Measurements from ENCODE around the gene PLPPR4. TPM values are rescaled to one million over a fixed set of nuclear protein-coding genes. Genes with fewer than 3 reads are reported as not detected.

PLPPR4 gene
- total and polyA plus RNA-seq, 4 donors = 0.02 to 0.61 (median 0.19) TPM

GRCh38 chr1:99240621-99241020 lies 23.7 kb upstream of the PLPPR4 start:
- TF ChIP-seq RXRA (IDR thresholded peaks at IDR 0.05) (no peak), HNF4A (conservative IDR thresholded peaks at IDR 0.05) (no peak), TAF1 (conservative IDR thresholded peaks at IDR 0.05) (no peak)
- no peaks in the 10 kb centered on the region for H3K9me3 ChIP-seq (ENCODE audit: control insufficient read depth in 4 of 4, low read length in 3 of 4)
- no peak for DNase-seq (ENCODE audit: low spot score)
- H3K4me3 ChIP-seq (ENCODE audit: low read depth in 1 of 3, low read length in 3 of 3) = no peak overlapping the region
- no peak overlapping the region for H3K9ac ChIP-seq (ENCODE audit: low read depth in 1 of 2, low read length in 2 of 2)
- 93% methylated on average over 2 of the region's 2 CpGs for WGBS
- H3K4me1 ChIP-seq (ENCODE audit: control insufficient read depth in 4 of 4, insufficient read depth in 4 of 4, low read length in 3 of 4) = no peaks in the 10 kb centered on the region
- no peaks in the 10 kb centered on the region for H3K36me3 ChIP-seq (ENCODE audit: control insufficient read depth in 4 of 4, insufficient read depth in 3 of 4, low read depth in 1 of 4, low read length in 3 of 4)
- no peak overlapping the region for H3K27ac ChIP-seq (ENCODE audit: low read depth in 1 of 2, low read length in 2 of 2)
- no peaks in the 10 kb centered on the region for H3K27me3 ChIP-seq (ENCODE audit: control insufficient read depth in 4 of 4, insufficient read depth in 4 of 4, low read length in 3 of 4)

GRCh38 chr1:99246152-99246551 lies 18.1 kb upstream of the PLPPR4 start:
- no peaks in the 10 kb centered on the region for H3K4me1 ChIP-seq (ENCODE audit: control insufficient read depth in 4 of 4, insufficient read depth in 4 of 4, low read length in 3 of 4)
- no peak for TF ChIP-seq SP1 (IDR thresholded peaks at IDR 0.05)
- TF ChIP-seq NR2F2 (IDR thresholded peaks at IDR 0.05) = no peak
- no peak for TF ChIP-seq REST (IDR thresholded peaks at IDR 0.05)
- no peak for TF ChIP-seq ATF3 (IDR thresholded peaks at IDR 0.05)
- TF ChIP-seq EGR1 (IDR thresholded peaks at IDR 0.05; ENCODE audit: low read depth in 2 of 2) = no peak
- no peak for TF ChIP-seq GABPA (IDR thresholded peaks at IDR 0.05 in 1 of 2, conservative IDR thresholded peaks at IDR 0.05 in 1 of 2)
- TF ChIP-seq YY1 (IDR thresholded peaks at IDR 0.05) = no peak
- TF ChIP-seq RXRA (IDR thresholded peaks at IDR 0.05) = no peak
- no peak for TF ChIP-seq ZBTB33 (IDR thresholded peaks at IDR 0.05)
- TF ChIP-seq TAF1 (conservative IDR thresholded peaks at IDR 0.05) = no peak
- no peak for TF ChIP-seq HNF4A (conservative IDR thresholded peaks at IDR 0.05)
- TF ChIP-seq CTCF (IDR thresholded peaks at IDR 0.05; ENCODE audit: low read depth, low read length, missing input control) = no peak
- TF ChIP-seq HNF4G (IDR thresholded peaks at IDR 0.05) = no peak
- no peak for TF ChIP-seq MAX (IDR thresholded peaks at IDR 0.05)
- no peak for TF ChIP-seq JUND (IDR thresholded peaks at IDR 0.05)
- TF ChIP-seq RAD21 (IDR thresholded peaks at IDR 0.05) = no peak
- TF ChIP-seq FOXA1 (IDR thresholded peaks at IDR 0.05) = no peak
- TF ChIP-seq FOXA2 (IDR thresholded peaks at IDR 0.05) = no peak
- 93% methylated on average over 3 of the region's 3 CpGs for WGBS
- H3K27ac ChIP-seq (ENCODE audit: low read depth in 1 of 2, low read length in 2 of 2) = no peak overlapping the region
- no peak overlapping the region for H3K9ac ChIP-seq (ENCODE audit: low read depth in 1 of 2, low read length in 2 of 2)
- H3K4me3 ChIP-seq (ENCODE audit: low read depth in 1 of 3, low read length in 3 of 3) = no peak overlapping the region
- peaks cover 0 to 4% (median 0%) of the 10 kb centered on the region in 4 donors for H3K9me3 ChIP-seq (ENCODE audit: control insufficient read depth in 4 of 4, low read length in 3 of 4)
- no peaks in the 10 kb centered on the region for H3K36me3 ChIP-seq (ENCODE audit: control insufficient read depth in 4 of 4, insufficient read depth in 3 of 4, low read depth in 1 of 4, low read length in 3 of 4)
- no peak for DNase-seq (ENCODE audit: low spot score)
- no peaks in the 10 kb centered on the region for H3K27me3 ChIP-seq (ENCODE audit: control insufficient read depth in 4 of 4, insufficient read depth in 4 of 4, low read length in 3 of 4)

Measured in liver (tissue), 9 donors.